ENCODE measurements around the gene KCNQ4. TPM values are rescaled to one million over a fixed set of nuclear protein-coding genes. Genes with fewer than 3 reads are reported as not detected.

The KCNQ4 gene
- total and polyA plus RNA-seq, 10 of the 15 experiments (the other 5 are each of a cell fraction or from before 2014, with no cell fraction given) = 0.04 to 0.18 (median 0.08) TPM; not detected in 2

- RAD21 ChIA-PET (ENCODE audit: unreplicated experiment) = interaction anchor here (1.0 kb wide), 1 partner anchor 50 kb away, joined by 3 read pairs; no protein-coding TSS in a partner anchor
- H3K27ac ChIP-seq (ENCODE audit: control insufficient read depth, insufficient read depth) = no peak overlapping the region
- FAIRE-seq = no peak
- no peaks in the 10 kb centered on the region for H3K27me3 ChIP-seq (replicated peaks in 1 of 2; ENCODE audit: control insufficient read depth in 2 of 2, insufficient read depth in 2 of 2, low read length in 1 of 2)
- no peaks in the 10 kb centered on the region for H3K36me3 ChIP-seq (ENCODE audit: control insufficient read depth in 2 of 2, insufficient read depth in 2 of 2, low read length in 1 of 2)
- H3K4me2 ChIP-seq (ENCODE audit: control insufficient read depth, insufficient read depth) = no peak overlapping the region
- no peak for ATAC-seq
- no peak overlapping the region for H2AFZ ChIP-seq (ENCODE audit: control insufficient read depth, low read depth, low read length)
- no peak overlapping the region for H3K4me3 ChIP-seq
- CTCF ChIA-PET = no interaction called here
- TF ChIP-seq NFYA (IDR thresholded peaks at IDR 0.05; ENCODE audit: borderline replicate concordance, low read depth, low read length) = no peak
- TF ChIP-seq BMI1 (IDR thresholded peaks at IDR 0.05; ENCODE audit: borderline replicate concordance) = no peak
- TF ChIP-seq IKZF1 (conservative IDR thresholded peaks at IDR 0.05) = no peak
- no peak for TF ChIP-seq HDAC2 (IDR thresholded peaks at IDR 0.05)
- no peak for TF ChIP-seq ZSCAN29 (IDR thresholded peaks at IDR 0.05)
- no peak for TF ChIP-seq MYC (IDR thresholded peaks at IDR 0.05; ENCODE audit: insufficient read depth, insufficient read length, insufficient replicate concordance, low read length, severe bottlenecking)
- no peak for TF ChIP-seq GABPA (IDR thresholded peaks at IDR 0.05; ENCODE audit: low read depth)
- no peak for TF ChIP-seq NR2C2 (IDR thresholded peaks at IDR 0.05; ENCODE audit: borderline replicate concordance, control insufficient read depth, insufficient read length, low read depth)
- no peak for TF ChIP-seq BACH1 (IDR thresholded peaks at IDR 0.05; ENCODE audit: borderline replicate concordance)
- no peak for TF ChIP-seq CEBPZ (IDR thresholded peaks at IDR 0.05; ENCODE audit: low read depth, low read length)
- TF ChIP-seq RFX5 (IDR thresholded peaks at IDR 0.05; ENCODE audit: low read depth, low read length) = no peak
- TF ChIP-seq ZBED1 (IDR thresholded peaks at IDR 0.05; ENCODE audit: borderline replicate concordance) = no peak
- TF ChIP-seq STAT3 (IDR thresholded peaks at IDR 0.05; ENCODE audit: low read depth, low read length) = no peak
- no peak for TF ChIP-seq CTCF (IDR thresholded peaks at IDR 0.05 in 2 of 3, conservative IDR thresholded peaks at IDR 0.05 in 1 of 3; ENCODE audit: control insufficient read depth in 2 of 3, extremely low read depth in 1 of 3, insufficient read depth in 1 of 3, low read depth in 3 of 3, low read length in 3 of 3)
- no peak for TF ChIP-seq HDGF (IDR thresholded peaks at IDR 0.05)
- no peak for TF ChIP-seq ZNF207 (IDR thresholded peaks at IDR 0.05; ENCODE audit: borderline replicate concordance)
- TF ChIP-seq POLR2AphosphoS5 (IDR thresholded peaks at IDR 0.05; ENCODE audit: low read length) = no peak
- no peak for DNase-seq (ENCODE audit: low read depth, low spot score)
- no peaks in the 10 kb centered on the region for H3K4me1 ChIP-seq (ENCODE audit: control insufficient read depth, insufficient read depth, low read length)
- H3K9me3 ChIP-seq (replicated peaks; ENCODE audit: control insufficient read depth, insufficient read depth, low read length) = peaks cover 2% of the 10 kb centered on the region; the same call in 2 of the 3 replicates
- no peak overlapping the region for H3K9ac ChIP-seq (ENCODE audit: control insufficient read depth, insufficient read depth, low read length)
- in situ Hi-C loops (cut with MboI) = no loop called here
- intact Hi-C loops (cut with micrococcal nuclease; ENCODE audit: unreplicated experiment) = no loop called here
- H4K20me1 ChIP-seq (ENCODE audit: control insufficient read depth, insufficient read depth) = no peaks in the 10 kb centered on the region
- POLR2A ChIA-PET = no interaction called here
- WGBS (ENCODE audit: insufficient coverage, insufficient replicate concordance, low lambda C conversion rate, missing lambda C conversion rate) = 59% methylated on average over 4 of the region's 4 CpGs
- H3K79me2 ChIP-seq (ENCODE audit: control insufficient read depth, insufficient read depth, low read length) = no peaks in the 10 kb centered on the region
- SMC1A ChIA-PET (ENCODE audit: uncharacterized antibody, unreplicated experiment) = interaction anchor here (0.8 to 0.9 kb wide), 2 partner anchors 12 to 80 kb away, joined by 3 read pairs; no protein-coding TSS in a partner anchor
- BruUV-seq (replicated peaks) = no TSS peak
These were observed 84.6 kb downstream of the KCNQ4 start for GRCh38 chr1:40868051-40868723.

Data from GM12878 (cell line).